Renal cortex interstitium (tissue), 11 donors: Measurements from ENCODE around the gene ADGRL2. TPM values are rescaled to one million over a fixed set of nuclear protein-coding genes. Genes with fewer than 3 reads are reported as not detected.

Source experiments
- DNase-seq, 11 donors: peaks; one replicate each; pipeline ENCODE4 v3.0.0-alpha.2; 2013; ENCODE audit warnings: low read depth in 9 of 11, low spot score in 4 of 11; ENCODE audit errors: extremely low read depth in 1 of 11
- polyA plus RNA-seq, 3 donors: library from polyadenylated mRNA; unstranded; fragments of 120-200 nt; gene quantifications; one replicate each; pipeline ENCODE4 v1.2.1, GENCODE V29; 2013; ENCODE audit not compliant: insufficient read length in 3 of 3

ADGRL2 gene
- polyA plus RNA-seq, 3 donors, result 158 to 203 (median 162) TPM

- DNase-seq, result no peak
These were observed 148.7 kb downstream of the ADGRL2 start for GRCh38 chr1:81949421-81949820.

- no peak for DNase-seq
These were observed 149.3 kb downstream of the ADGRL2 start for GRCh38 chr1:81950037-81950436.

GRCh38 chr1:81950591-81951244 is 150.0 kb downstream of the ADGRL2 start:
- no peak for DNase-seq

- DNase-seq, result no peak
These were observed 153.8 kb downstream of the ADGRL2 start for GRCh38 chr1:81954534-81955020.

- DNase-seq, result no peak
These were observed 167.2 kb downstream of the ADGRL2 start for GRCh38 chr1:81967951-81968350.

- DNase-seq, result no peak
These were observed 169.7 kb downstream of the ADGRL2 start for GRCh38 chr1:81970416-81970815.

- no peak for DNase-seq
These were observed 173.6 kb downstream of the ADGRL2 start for GRCh38 chr1:81974222-81974841.

- no peak for DNase-seq
These were observed 174.3 kb downstream of the ADGRL2 start for GRCh38 chr1:81974883-81975555.

- no peak for DNase-seq
These were observed 175.8 kb downstream of the ADGRL2 start for GRCh38 chr1:81976539-81976938.

- DNase-seq, result no peak
These were observed 178.2 kb downstream of the ADGRL2 start for GRCh38 chr1:81978945-81979344.

GRCh38 chr1:81982523-81982922 is 181.8 kb downstream of the ADGRL2 start:
- DNase-seq, result no peak

- no peak for DNase-seq
These were observed 188.8 kb downstream of the ADGRL2 start for GRCh38 chr1:81989524-81989923.

GRCh38 chr1:81990241-81990640 is 189.5 kb downstream of the ADGRL2 start:
- no peak for DNase-seq

GRCh38 chr1:81998165-81998564 is 197.4 kb downstream of the ADGRL2 start:
- DNase-seq, result no peak

GRCh38 chr1:81999364-81999763 is 198.6 kb downstream of the ADGRL2 start:
- no peak for DNase-seq

- DNase-seq, result no peak
These were observed 199.5 kb downstream of the ADGRL2 start for GRCh38 chr1:82000221-82000620.

- DNase-seq, result no peak
These were observed 200.6 kb downstream of the ADGRL2 start for GRCh38 chr1:82001345-82001744.

GRCh38 chr1:82007804-82008203 is 207.1 kb downstream of the ADGRL2 start:
- no peak for DNase-seq

GRCh38 chr1:82013702-82014101 is 213.0 kb downstream of the ADGRL2 start:
- DNase-seq, result no peak

GRCh38 chr1:82015444-82015843 is 214.7 kb downstream of the ADGRL2 start:
- DNase-seq, result no peak
